Stimulated activated CD8-positive, alpha-beta memory T cell treated with anti-CD3 and anti-CD28 coated beads, Interleukin-12 subunit alpha, Interleukin-12 subunit beta, amount 100 ng/mL, for 4 hours (primary cell): Measurements from ENCODE around the gene NR4A2.
A peak's percentile ranks its signal among the peaks of the same experiment; 100 is the strongest.

Experiments used
- DNase-seq: peaks from one replicate; pipeline ENCODE4 v3.0.0-alpha.2; 2020; ENCODE audit warnings: low read depth

Gene NR4A2

DNA sequence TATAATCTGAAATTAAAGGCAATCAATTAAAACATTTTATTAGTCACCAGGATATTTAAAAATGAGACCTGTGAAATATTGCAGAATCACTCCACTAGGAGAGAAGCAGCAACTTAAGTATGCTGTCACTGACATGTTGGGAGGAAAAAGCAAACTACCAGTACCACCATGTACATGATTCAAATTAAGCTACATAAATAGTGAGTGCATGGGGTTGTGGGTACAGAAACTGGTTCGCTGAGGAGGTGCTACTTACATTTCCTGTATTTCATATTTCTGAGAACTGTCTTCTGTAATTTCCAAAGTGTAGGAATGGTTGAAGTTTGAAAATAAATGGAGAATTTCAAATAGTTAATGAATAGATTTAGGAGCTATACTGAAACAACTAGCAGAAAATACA, 7.9 kb upstream of the NR4A2 start:
- no peak for DNase-seq

DNA sequence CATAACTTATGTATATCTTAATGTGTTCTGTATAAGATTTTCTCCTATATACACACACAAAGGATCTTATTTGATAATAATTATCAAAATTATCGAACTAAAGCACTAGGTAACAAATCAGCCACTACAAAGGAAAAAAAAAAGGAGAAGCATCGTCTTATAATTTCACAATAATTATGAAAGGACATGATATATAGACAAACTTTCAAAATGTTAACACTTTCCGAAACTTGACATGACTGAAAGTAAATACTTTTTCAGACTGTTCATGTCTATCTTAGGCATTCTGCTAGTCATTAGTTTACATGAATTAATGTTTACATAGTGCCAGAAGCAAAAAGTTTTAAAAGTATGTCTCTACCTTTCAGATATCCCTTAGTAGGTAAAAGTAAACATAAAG, 7.3 kb upstream of the NR4A2 start:
- DNase-seq: no peak

DNA sequence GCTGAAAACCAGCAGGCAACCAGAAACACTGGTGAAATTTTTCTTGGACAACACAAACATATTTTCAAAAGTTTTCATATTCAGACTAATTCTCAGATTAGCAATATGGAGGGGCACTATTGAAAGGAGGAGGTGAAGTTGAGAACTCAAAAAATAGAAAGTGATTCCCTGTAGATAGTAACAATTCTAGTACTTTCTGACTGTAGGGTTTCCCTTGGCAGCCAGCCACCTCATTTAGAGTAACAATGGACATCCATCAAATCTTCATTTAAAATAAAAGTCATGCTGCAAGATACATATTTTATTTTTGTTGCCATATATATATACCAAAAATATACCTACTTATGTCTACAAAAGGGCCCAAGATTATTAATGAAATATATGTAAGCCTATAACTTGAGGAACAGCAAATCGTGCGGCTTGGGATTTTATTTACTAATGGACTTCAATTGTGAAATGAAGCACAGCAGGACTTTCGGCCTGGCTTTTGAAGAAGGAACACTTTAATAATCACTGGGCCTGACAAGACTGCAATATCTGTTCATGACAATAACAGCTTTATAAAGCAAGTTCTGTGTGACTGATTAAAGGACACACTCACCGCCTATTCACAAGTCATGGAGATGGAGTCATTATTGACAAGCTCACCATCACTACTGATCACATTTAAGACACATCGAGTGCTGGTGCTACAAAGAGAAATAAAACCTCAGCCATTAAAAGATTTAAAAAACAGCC, 6.8 kb upstream of the NR4A2 start:
- no peak for DNase-seq

DNA sequence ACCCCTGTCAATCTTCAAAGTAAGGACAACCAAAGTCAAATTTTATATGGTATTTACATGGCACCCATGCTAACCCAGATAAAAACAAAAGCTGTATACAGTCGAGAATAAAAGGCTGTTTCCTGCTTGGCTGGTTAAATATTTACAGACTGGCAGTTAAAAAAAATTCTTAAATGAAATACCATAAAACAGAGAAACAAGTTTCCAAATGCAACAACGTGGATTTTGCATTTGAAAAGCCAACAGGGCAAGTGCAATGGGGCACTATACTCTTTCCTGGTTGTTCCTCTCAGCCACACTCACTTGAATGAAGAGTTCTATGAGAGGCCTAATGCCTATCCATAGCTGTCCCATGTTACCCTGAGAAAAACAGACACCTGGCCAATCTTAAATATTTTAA, 6.1 kb upstream of the NR4A2 start:
- no peak for DNase-seq

DNA sequence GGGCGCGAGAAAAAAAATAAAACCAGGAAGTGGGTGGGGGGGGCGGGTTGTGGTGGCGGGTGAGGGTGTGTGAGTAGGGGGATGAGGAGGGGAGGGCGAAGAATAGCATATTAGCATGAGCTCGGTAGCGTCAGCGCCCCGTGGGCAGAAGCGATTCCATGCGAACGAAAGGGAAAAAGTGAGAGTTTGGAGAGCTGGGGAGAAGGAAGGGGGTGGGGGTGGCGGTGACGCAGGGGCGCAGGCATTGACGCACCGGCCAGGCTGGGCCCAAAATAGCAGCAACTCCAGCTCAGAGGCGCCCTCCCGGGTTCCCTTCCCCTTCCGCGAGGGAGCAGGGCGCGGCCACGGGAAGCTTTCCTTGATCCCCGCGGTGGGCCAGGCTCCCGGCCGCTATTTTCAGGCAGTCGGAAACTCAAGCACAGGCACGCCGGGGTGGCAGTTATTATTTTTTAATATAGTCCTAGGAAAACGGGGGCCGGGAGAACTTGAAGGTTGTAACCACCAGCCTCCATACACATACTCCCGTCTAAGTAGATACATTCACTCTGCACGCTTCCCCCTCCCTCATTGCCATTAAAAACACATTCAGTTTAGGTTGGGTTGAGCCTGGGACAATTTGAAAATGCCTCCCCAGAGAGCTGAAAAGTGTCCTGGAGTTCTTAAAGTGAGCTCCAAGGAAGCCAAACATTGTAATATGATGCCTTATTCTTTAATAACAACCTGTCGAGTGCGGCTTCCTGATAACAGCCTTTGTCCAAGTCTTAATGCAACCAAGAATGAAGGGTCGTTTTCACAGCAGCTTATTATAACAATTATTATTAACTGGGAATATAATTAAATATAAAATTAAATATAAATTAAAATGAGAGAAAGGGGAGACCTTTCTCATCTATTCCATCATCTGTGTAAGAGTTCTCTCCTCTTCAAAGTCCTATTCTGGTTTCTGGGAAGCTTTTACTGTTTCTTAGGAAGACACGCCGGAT, 2.3 kb upstream of the NR4A2 start:
- DNase-seq: peak; percentile 84

DNA sequence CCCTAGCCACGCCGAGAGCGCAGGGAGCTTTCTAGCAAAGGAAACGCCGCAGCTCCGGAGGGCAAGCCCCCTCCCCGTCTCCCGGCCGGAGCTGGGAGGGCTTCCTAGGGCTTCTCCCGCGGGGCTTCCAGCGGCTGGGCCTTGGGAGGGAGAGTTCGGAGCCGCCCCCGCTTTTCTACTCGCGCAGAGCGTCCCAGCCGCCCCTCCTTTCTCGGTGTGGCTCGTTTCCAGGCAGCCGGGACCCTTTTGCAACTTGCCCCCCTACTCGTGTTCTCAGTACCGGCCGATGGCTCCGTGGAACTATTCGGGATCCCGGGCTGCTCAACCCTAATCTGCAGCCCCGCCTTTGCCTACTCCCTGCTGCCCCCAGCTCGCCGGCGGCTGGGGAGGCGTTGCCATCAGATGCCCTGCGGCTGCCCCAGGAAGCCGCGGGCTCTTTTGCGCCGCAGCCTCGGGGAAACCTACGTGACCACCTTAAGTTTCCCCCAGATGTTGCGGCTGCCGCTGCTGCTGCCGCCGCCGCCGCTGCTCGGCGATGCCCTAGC, 1.5 kb upstream of the NR4A2 start:
- no peak for DNase-seq

DNA sequence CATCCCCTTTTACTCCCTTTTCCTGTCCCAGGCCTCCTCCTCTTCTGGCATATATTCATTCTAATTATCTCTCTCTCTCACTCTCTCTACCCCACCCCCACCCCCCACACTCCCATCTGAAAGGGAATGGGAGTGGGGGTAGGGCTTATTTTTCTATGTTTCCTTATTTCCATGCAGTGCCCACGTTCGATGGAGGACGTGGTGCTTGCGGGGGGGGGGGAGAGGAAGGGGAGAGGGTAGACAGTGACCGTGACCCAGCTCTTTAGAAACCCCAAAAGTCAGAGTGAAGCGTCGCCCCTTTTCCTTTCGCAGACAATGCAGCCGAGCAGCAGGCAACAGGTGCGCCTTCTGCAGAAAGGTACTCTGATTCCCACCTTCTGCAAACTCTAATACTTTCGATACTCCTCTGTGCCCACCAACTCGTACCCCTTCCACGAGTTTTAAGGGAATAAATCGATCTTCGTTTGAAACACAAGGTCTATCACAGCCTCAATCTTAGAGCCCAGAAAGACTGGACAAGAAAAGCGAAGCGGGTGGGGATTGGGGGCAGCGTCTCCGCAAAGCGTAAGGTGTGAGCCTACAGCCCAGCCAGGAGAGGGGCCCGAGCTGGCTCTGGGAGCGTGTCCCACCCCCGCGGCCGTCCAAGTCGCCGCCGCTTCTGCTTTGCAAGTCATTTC, 891 bp upstream of the NR4A2 start:
- DNase-seq: no peak

DNA sequence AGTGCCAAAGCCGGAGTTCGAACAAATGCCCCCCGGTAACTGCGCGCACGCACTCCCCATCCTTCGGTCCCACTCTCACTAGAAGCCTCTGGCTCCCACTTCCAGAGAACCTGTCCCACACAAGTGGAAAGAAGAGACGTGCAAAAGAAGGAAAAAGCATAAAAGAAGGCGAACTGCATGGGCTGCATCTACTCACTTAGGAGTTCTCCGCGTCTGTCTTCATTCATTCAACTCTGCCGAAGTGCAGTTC, 312 bp downstream of the NR4A2 start:
- DNase-seq: no peak

DNA sequence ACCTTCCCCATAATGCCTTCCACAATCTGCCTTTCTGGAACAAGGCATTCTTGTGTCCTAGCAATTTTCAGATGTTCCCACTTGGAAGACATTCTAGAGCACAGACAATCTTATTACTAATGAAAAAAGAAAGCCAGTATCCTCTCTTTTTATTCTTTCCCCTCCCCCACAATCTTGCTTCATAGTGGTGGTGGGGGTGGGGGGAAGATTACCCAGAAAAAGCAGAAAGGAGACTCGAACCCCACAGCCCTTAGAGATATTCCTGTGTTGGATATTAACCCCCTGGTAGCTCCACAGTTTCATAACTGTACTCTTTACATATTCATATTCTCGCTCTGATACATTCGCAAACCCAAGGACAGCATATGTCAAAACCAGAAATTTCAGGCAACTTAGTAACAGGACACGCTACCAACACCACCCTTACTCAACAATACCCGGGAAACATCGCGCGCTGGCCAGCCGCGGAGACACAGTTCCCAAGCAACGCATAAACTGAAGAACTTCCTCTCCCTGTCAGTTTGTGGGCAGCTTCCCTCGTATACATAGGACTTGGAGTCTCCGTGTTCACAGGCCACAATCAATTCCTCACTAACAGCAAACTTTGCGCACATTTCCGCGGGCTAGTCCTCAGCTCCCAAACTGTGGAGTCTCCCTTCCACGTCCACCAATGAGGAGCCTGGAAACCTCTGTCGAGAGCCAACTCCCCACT, 793 bp downstream of the NR4A2 start:
- DNase-seq: no peak

DNA sequence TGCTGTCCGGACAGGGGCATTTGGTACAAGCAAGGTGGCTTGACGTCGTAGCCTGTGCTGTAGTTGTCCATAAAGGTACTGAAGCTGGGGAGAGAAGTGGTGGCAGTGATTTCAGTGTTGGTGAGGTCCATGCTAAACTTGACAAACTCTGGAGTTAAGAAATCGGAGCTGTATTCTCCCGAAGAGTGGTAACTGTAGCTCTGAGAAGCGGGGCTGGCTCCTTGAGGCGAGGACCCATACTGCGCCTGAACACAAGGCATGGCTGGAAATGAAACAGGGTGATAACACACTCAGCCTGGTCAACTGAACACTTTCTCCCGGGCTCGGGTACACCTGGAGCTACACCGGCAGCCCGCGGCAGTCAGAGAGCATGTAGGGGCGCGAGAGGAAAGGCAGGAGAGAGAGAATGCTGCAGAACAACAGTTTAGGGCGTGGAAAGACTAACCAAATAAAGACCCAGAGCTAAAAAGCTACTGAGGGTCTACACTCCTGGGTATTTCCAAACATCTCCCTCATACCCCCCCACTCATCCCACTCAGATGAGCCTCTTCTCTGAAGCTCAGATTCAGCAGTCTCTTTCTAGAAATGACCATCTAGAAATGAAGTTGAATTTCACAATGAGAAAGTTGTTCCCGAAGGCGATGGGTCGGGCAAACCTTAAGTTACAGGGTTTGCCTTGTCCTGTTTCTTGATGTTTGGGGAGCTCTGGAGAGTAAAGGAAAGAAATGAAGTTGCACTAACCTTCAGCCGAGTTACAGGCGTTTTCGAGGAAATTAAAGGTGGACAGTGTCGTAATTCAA, 2.4 kb downstream of the NR4A2 start:
- no peak for DNase-seq

DNA sequence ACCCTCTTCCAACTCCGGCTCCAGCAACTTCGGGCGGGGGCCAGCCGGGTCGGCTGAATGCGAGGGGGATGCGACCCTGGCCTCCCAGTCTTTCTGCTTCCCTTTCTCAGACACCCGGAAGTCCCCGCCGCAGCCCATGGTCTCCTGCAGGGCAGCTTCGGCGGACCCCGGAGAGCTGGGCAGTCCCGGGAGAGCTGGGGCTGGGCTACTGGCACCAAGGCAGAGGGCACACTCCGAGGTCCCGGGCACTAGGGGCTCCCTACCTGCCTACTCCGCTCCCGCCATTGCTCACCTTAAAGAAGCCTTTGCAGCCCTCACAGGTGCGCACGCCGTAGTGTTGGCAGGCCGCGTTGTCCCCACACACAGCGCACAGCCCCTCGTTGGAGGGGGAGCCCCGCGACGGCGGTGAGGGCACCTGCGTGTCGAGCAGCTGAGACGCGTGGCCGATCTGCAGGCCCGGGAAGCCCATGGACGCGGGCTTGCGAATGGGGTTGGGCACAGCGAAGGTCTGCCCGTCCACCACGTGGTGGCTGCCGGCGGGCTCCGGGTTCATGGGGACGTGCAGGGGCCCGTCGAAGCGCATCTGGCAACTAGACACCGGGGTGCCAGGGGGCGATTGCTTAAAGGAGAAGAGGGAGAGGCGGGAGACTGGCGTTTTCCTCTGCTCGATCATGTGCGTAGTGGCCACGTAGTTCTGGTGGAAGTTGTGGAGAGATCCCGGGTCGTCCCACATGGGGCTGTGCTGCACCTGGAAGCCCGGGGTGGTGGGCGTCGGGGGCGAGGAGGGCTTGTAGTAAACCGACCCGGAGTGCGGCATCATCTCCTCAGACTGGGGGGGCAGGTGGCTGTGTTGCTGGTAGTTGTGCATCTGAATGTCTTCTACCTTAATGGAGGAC, 3.2 kb downstream of the NR4A2 start:
- no peak for DNase-seq

DNA sequence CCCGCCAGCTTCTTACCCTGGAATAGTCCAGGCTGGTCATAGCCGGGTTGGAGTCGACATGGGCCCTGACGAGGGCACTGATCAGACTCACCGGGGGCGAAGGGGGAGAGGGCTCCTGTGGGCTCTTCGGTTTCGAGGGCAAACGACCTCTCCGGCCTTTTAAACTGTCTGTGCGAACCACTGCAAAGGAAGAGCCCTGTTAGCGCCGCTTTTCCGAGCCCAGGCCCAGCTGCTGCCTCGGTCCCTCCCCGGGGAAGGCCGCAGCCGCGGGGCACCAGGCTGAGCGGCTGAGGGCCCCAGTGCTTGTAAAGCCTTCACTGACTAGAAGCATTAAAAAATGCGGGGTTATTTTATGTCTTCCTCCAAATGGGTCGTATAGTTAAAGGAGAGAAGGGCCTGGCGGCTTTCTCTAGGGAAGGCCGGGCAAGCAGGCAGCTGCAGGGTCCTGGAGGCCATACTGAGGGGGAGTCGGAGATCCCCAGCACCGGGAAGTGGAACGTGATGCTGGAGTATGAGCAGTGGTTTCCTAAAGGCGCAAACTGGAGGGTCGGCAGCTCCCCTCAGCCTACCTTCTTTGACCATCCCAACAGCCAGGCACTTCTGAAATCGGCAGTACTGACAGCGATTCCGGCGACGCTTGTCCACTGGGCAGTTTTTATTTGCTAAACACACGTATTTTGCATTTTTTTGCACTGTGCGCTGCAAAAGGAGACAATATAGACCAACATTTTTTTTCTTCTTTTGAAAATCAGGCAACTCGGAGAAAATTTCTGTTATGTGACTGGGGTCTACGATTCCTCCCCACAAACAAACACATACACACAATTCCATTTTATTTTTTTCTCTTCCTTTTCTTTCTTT, 4.5 kb downstream of the NR4A2 start:
- DNase-seq: no peak

DNA sequence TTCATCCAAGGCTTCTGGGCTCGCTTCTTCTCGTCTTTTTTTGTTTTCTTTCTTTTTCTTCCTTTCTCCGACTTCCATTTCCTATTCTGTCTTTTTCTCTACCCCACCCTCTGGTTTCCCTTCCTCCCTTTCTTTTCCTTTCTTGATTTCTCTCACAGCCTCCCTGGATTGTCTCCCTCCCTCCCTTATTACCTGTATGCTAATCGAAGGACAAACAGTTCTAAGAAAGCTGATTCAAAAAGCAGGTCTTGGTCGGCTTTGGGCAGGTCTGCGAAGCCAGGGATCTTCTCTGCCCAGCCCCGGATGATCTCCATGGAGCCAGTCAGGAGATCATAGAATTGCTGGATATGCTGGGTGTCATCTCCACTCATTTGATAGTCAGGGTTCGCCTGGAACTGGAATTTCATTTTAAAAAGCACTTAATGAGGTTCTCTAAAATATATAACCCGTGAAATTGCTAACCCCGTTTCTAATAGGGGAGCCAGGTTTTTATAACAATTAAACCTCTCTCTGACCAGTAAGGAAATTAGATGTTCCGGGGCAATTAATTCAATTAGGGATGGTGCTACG, 5.9 kb downstream of the NR4A2 start:
- DNase-seq: no peak

DNA sequence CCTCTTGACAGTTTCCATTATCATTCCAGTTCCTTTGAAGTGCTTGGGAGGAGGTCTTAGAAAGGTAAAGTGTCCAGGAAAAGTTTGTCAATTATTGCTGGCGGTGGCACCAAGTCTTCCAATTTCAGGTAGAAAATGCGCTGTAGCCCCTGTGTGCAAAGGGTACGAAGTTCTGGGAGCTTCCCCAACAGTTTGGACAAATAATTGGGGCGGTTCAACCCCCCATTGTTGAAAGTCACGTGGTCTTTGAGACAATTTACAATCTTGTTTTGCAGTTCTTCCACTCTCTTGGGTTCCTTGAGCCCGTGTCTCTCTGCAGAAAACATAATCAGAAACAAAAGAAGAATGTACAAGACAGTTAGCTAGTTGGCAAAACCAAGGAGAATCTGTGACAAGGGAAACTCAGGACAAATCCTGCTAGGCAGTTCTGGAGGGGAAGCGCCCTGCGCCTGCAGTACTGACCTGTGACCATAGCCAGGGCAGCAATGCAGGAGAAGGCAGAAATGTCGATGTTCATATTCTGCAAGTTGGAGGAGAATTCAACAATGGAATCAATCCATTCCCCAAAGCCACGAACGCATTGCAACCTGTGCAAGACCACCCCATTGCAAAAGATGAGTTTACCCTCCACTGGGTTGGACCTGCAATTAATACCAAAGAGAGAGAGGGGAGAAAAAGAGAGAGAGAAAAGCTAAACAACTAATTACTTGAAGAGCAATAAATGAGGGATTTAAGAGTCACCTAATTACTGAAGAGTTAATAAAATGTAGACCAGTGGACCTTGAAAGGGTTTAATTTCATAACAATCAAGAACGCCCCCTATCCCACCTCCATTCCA, 6.6 kb downstream of the NR4A2 start:
- DNase-seq: no peak

DNA sequence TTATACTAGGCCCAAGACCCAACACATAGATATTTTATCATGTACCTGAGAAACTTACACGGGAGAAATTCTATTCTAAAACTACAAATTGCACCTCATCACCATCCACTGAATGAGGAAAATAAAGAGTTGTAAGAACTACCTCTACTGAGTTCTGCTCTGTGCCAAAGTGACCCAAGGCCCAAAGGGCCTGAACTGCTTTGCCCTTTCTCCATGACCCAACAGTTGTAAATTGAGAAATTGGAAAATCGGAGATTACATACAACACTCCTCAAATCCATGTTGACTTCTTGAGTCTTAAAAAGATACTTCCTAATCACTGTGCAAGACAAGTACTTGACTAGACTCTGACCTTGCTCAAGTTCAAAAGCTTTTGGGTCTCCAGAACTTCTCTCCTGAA, 8.8 kb downstream of the NR4A2 start:
- DNase-seq: no peak

DNA sequence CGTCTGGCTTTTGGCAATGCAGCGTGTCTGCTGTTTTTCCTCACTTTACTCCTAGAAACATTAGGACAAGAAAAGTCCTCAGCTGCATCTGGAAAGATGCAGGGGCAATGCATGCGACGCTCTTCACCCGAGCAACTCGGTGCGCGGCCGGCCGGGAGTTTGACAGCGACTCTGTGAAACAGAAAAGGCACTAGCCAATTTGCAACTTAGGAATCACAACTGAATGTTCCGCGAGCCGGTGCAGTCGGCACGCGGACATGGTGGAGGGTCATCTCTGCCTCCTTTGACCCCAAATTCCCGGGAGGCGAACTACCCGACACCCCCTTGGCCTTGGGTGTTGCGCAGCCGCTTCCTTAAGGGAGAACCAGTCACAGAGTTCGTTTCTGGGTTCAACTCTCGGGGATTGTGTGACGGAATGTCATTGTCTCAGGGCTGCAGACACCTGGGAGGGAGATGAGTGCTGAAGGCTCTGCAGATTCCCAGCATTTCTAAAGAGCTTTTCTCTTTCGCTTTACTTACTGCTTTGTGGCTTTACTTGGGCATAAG, 9.8 kb downstream of the NR4A2 start:
- no peak for DNase-seq

DNA sequence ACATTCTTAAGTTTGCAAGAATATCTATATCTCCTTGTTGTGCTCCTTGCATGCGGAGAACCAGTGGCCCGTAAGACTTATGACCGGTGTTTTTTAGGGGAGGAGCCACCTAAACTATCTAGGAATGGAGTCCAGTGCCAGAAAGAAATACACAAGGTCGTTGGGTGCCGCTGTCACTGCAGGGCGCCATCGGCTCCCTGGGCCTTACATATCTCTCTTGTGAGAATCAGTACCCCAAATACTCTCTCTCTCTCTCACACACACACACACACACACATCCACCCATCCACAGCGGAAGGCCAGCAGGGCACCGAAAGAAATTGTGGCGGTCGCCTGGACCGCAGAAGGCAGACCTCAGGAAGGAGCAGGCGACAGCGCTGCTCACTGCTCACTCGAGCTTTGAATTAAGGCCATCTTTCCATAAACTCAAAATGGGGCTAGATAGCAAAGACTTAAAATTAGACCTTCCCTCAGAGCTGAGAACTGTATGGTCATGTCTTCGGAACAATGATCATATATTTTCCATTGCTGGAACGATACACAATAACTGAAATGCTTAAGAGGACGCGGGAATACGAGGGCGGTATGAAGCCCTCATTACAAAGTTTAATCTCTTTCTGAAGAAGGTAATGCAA, 10.4 kb downstream of the NR4A2 start:
- no peak for DNase-seq
